ENCODE results near the gene ST6GAL1.

- no peak for TF ChIP-seq TBP (CRISPR knock-in tag; IDR thresholded peaks at IDR 0.05)
- no peak for TF ChIP-seq YY1 (IDR thresholded peaks at IDR 0.05; ENCODE audit: insufficient read depth, insufficient replicate concordance, low read depth, low read length)
- no peak for TF ChIP-seq KDM1A (CRISPR knock-in tag; IDR thresholded peaks at IDR 0.05)
- no peak for TF ChIP-seq CTCF (CRISPR knock-in tag; IDR thresholded peaks at IDR 0.05)
- TF ChIP-seq TIGD3 (CRISPR knock-in tag; IDR thresholded peaks at IDR 0.05; ENCODE audit: borderline replicate concordance): no peak
- TF ChIP-seq SMC3 (IDR thresholded peaks at IDR 0.05; ENCODE audit: low read length): no peak
- no peak for TF ChIP-seq ISL2 (CRISPR knock-in tag; IDR thresholded peaks at IDR 0.05)
- TF ChIP-seq ZNF564 (CRISPR knock-in tag; IDR thresholded peaks at IDR 0.05): no peak
- no peak for TF ChIP-seq ZNF691 (CRISPR knock-in tag; IDR thresholded peaks at IDR 0.05; ENCODE audit: borderline replicate concordance, low read depth)
These were observed 47.2 kb upstream of the ST6GAL1 start for GRCh38 chr3:186882881-186883685.

Data from HepG2 (cell line).